BLaER1 treated with 17β-estradiol and CSF1 and Interleukin-3, amounts not matched to agents 10 nM and 100 nM (cell line): ENCODE data around the gene ARHGAP42.

Source experiments
- H3K27ac ChIP-seq, 11 experiments: shearing (Covaris generic); formaldehyde crosslinking; 2 replicates each; pipeline ENCODE4 v1.8.1; 2022
- H3K27me3 ChIP-seq, 11 experiments: shearing (Covaris generic); formaldehyde crosslinking; 2 replicates each; pipeline ENCODE4 v1.8.1; 2022
- H3K36me3 ChIP-seq, 11 experiments: shearing (Covaris generic); formaldehyde crosslinking; 2 replicates each; pipeline ENCODE4 v1.8.1; 2022
- H3K4me1 ChIP-seq, 10 experiments: shearing (Covaris generic); formaldehyde crosslinking; 2 replicates each; pipeline ENCODE4 v1.8.1; 2022
- H3K4me2 ChIP-seq, 11 experiments: shearing (Covaris generic); formaldehyde crosslinking; 2 replicates each; pipeline ENCODE4 v1.8.1; 2022
- H3K4me3 ChIP-seq, 10 experiments: shearing (Covaris generic); formaldehyde crosslinking; 2 replicates each; pipeline ENCODE4 v1.8.1; 2022
- H3K9ac ChIP-seq, 11 experiments: shearing (Covaris generic); formaldehyde crosslinking; 2 replicates each; pipeline ENCODE4 v1.8.1; 2022
- H3K9me3 ChIP-seq, 11 experiments: shearing (Covaris generic); formaldehyde crosslinking; replicated peaks in 1 of 11; 2 replicates each; pipeline ENCODE4 v1.8.1; 2022
- H4K20me1 ChIP-seq, 11 experiments: shearing (Covaris generic); formaldehyde crosslinking; 2 replicates each; pipeline ENCODE4 v1.8.1; 2022
- Cebpa-rat ChIP-seq, 11 experiments: shearing (Covaris generic); IDR thresholded peaks; 2 replicates each; pipeline ENCODE4 v1.8.1; 2022

Gene ARHGAP42

DNA sequence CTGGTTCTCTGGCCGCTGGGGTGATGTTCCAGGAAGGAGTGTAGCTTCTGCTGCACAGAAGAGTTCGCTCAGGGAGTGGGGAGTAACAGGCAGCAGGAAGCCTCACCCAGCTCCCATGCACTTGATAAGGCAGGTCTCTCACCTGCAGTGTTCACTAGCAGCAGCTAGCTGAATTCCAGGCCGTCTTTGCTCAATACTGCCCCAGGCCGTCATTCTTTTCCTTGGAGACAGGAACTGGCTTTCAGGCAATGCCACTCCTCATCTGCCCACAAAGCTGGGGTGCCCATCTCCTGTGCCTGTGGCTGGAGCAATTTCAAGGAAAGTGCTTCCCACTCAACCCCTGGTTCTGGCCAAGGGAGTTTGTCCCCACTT is 66.1 kb downstream of the ARHGAP42 start:
- Histone ChIP-seq H3K36me3 (peaks cover 8 to 27% (median 20%) of the 10 kb centered on the region in 11 experiments; a peak in 16 of 22 replicates), H3K4me3 (no peak overlapping the region), H3K4me2 (no peak overlapping the region), H4K20me1 (peaks cover 0 to 20% (median 4%) of the 10 kb centered on the region in 11 experiments; a peak in 5 of 22 replicates), H3K4me1 (no peaks in the 10 kb centered on the region), H3K9ac (no peak overlapping the region), H3K27me3 (no peaks in the 10 kb centered on the region), H3K9me3 (peaks cover 29 to 35% (median 33%) of the 10 kb centered on the region in 11 experiments), H3K27ac (no peak overlapping the region)
- TF ChIP-seq Cebpa-rat (IDR thresholded peaks at IDR 0.05) = no peak

DNA sequence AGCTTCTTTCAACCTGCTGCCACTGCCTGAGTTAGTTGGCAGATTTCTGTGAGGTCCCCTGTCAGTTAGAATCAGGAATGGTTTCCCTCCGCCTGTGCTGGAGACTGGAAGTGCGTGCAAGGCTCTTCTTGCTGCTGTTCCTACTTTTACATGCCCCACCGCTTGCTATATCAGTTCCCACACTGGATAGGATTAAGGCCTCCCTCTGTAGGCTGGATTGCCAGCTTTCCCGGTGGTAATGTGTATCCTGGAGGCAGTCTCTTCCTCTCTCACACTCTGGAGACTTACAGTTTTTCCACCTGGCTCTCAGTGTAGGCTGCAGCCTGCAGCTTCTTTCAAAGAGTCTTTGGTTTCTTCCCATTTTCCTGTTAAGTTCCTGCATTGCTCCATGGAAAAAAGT is 66.5 kb downstream of the ARHGAP42 start:
- Histone ChIP-seq H3K4me3 (no peak overlapping the region), H3K4me2 (no peak overlapping the region), H3K9ac (no peak overlapping the region), H4K20me1 (peaks cover 0 to 20% (median 4%) of the 10 kb centered on the region in 11 experiments; a peak in 5 of 22 replicates), H3K27me3 (no peaks in the 10 kb centered on the region), H3K36me3 (peaks cover 8 to 26% (median 20%) of the 10 kb centered on the region in 11 experiments; a peak in 16 of 22 replicates), H3K9me3 (peaks cover 27 to 31% (median 30%) of the 10 kb centered on the region in 11 experiments), H3K27ac (no peak overlapping the region), H3K4me1 (no peaks in the 10 kb centered on the region)
- no peak for TF ChIP-seq Cebpa-rat (IDR thresholded peaks at IDR 0.05)

DNA sequence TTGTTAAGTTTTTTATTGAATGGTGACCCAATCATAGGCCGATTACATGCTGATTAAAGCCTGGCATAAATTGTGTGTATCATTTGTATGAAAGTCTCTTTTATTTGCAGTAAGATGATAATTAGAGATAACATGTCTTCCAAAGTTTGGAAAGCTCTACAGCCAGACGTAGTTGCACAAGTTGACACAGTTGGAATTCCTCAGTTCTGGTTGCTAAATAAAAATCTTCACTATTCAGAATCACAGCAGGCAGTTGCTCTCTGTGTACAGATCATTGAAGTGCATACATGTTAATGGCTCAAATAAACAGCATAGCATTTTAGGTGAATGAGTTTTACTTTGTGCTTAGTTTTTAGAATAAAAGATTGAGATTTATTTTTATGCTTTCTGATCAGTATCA is 69.5 kb downstream of the ARHGAP42 start:
- H3K4me3 ChIP-seq = no peak overlapping the region
- no peak for TF ChIP-seq Cebpa-rat (IDR thresholded peaks at IDR 0.05)
- no peak overlapping the region for H3K27ac ChIP-seq
- H3K9ac ChIP-seq = no peak overlapping the region
- peaks cover 0 to 28% (median 4%) of the 10 kb centered on the region in 11 experiments; a peak in 5 of 22 replicates for H4K20me1 ChIP-seq
- peaks cover 0 to 1% (median 0%) of the 10 kb centered on the region in 11 experiments; a peak in 3 of 22 replicates for H3K9me3 ChIP-seq
- H3K36me3 ChIP-seq = peaks cover 0 to under 1% (median 0%) of the 10 kb centered on the region in 11 experiments; a peak in 2 of 22 replicates
- peaks cover 6 to 17% (median 11%) of the 10 kb centered on the region in 10 experiments; a peak in 17 of 20 replicates for H3K4me1 ChIP-seq
- no peaks in the 10 kb centered on the region for H3K27me3 ChIP-seq
- no peak overlapping the region for H3K4me2 ChIP-seq

DNA sequence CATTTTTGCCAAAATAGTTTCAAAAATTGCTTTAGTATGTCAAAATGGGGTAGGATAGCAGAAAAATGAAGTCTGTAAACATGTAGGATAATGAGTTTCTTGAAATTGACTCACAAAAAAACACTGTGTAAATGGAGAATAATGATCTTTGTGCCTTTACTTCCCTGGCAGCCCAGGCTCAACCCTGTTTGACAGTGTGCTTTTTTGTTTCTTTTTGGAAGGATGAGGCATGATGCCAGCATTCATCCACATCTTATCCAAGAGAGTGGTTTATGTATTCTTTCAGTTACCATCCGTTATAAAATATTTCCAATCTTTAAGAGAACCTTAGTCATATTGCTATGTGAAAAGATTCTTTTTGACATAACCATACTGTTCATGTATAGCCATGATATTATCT is 70.6 kb downstream of the ARHGAP42 start:
- peaks cover 6 to 17% (median 11%) of the 10 kb centered on the region in 10 experiments; a peak in 17 of 20 replicates for H3K4me1 ChIP-seq
- no peak for TF ChIP-seq Cebpa-rat (IDR thresholded peaks at IDR 0.05)
- H3K36me3 ChIP-seq = no peaks in the 10 kb centered on the region
- no peak overlapping the region for H3K27ac ChIP-seq
- no peak overlapping the region for H3K4me2 ChIP-seq
- H3K9me3 ChIP-seq = no peaks in the 10 kb centered on the region
- no peaks in the 10 kb centered on the region for H3K27me3 ChIP-seq
- peaks cover 0 to 21% (median 4%) of the 10 kb centered on the region in 11 experiments; a peak in 6 of 22 replicates for H4K20me1 ChIP-seq
- H3K4me3 ChIP-seq = no peak overlapping the region
- H3K9ac ChIP-seq = no peak overlapping the region

DNA sequence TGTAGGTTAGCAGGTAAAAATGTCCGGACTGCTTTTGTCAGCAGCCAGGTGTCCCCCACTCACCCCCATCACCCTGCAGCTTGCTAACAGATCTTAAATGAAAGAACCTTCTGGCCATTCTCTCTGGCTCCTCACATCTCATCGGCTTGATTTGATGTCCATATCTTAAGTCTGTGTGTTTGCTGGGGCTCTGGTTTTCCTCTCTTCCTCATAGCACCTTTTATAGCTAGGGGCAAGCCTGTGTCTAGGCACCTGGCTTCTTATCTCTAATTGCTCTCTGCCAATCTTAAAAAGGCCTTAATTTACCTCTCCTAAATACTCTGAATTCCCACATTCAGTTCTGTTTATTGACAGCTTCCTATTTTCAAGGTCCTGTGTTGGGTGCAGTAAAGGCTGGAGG is 72.0 kb downstream of the ARHGAP42 start:
- Histone ChIP-seq H3K36me3 (no peaks in the 10 kb centered on the region), H3K27ac (no peak overlapping the region)
- TF ChIP-seq Cebpa-rat (IDR thresholded peaks at IDR 0.05) = no peak

DNA sequence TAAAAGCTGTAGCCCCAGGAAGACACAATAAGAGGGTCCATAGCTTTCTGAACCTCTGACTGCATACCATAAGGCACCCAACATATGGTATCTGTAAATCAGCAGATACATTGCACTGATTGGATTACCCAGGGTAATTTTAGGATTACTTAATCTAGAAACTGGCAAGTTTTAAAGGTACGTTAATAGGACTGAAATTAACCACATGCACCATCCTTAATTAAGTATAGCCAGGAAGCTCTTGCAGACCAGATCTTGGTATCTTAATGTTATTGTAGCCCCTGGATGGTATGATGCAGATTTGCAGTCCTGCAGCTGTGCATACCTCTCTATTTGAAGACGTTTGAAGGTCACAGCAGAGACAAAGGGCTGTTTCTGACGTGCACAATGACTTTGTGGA is 72.8 kb downstream of the ARHGAP42 start:
- no peaks in the 10 kb centered on the region for H3K9me3 ChIP-seq
- H3K9ac ChIP-seq = no peak overlapping the region
- H3K4me1 ChIP-seq = peaks cover 6 to 17% (median 11%) of the 10 kb centered on the region in 10 experiments; a peak in 17 of 20 replicates
- H4K20me1 ChIP-seq = peaks cover 0 to 8% (median 0%) of the 10 kb centered on the region in 11 experiments; a peak in 2 of 22 replicates
- no peak for TF ChIP-seq Cebpa-rat (IDR thresholded peaks at IDR 0.05)
- peak overlapping the region in 3 of 11 experiments; percentile 17 to 56 (median 41); a peak in 4 of 22 replicates for H3K4me2 ChIP-seq
- H3K36me3 ChIP-seq = no peaks in the 10 kb centered on the region
- no peak overlapping the region for H3K27ac ChIP-seq
- H3K27me3 ChIP-seq = no peaks in the 10 kb centered on the region
- H3K4me3 ChIP-seq = no peak overlapping the region

More for the DNA sequence above, 72.0 kb downstream of the ARHGAP42 start:
- no peak overlapping the region for H3K4me2 ChIP-seq
- H4K20me1 ChIP-seq = peaks cover 0 to 8% (median 0%) of the 10 kb centered on the region in 11 experiments; a peak in 2 of 22 replicates
- no peak overlapping the region for H3K4me3 ChIP-seq
- H3K4me1 ChIP-seq = peaks cover 6 to 17% (median 11%) of the 10 kb centered on the region in 10 experiments; a peak in 17 of 20 replicates
- H3K27me3 ChIP-seq = no peaks in the 10 kb centered on the region
- no peak overlapping the region for H3K9ac ChIP-seq
- H3K9me3 ChIP-seq = no peaks in the 10 kb centered on the region

DNA sequence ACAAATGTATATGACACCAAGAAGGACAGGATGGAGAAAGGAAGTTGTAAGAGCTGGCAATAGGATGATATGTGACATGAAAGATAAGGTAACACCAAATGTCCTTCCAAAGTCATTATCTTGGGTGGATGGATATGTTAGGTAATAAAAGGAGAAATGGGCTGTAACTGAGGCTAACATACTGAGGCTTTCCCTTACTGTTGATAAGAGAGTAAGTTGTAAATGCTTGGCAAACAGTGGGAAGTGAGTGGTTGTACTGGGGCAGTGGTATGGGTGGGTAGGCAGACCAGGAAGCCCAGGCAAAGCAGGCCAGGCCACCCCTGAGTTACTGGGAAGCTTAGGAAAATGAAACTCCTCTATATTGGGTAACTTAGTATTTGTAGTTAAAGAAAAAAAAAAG is 73.7 kb downstream of the ARHGAP42 start:
- Histone ChIP-seq H3K4me3 (no peak overlapping the region), H3K36me3 (no peaks in the 10 kb centered on the region), H3K4me2 (peak overlapping the region; percentile 14 to 58 (median 29); a peak in 18 of 22 replicates), H3K9ac (no peak overlapping the region), H3K4me1 (peaks cover 6 to 17% (median 11%) of the 10 kb centered on the region in 10 experiments; a peak in 17 of 20 replicates), H3K27ac (no peak overlapping the region), H3K9me3 (no peaks in the 10 kb centered on the region), H4K20me1 (peaks cover 0 to 8% (median 0%) of the 10 kb centered on the region in 11 experiments; a peak in 2 of 22 replicates), H3K27me3 (no peaks in the 10 kb centered on the region)
- no peak for TF ChIP-seq Cebpa-rat (IDR thresholded peaks at IDR 0.05)

DNA sequence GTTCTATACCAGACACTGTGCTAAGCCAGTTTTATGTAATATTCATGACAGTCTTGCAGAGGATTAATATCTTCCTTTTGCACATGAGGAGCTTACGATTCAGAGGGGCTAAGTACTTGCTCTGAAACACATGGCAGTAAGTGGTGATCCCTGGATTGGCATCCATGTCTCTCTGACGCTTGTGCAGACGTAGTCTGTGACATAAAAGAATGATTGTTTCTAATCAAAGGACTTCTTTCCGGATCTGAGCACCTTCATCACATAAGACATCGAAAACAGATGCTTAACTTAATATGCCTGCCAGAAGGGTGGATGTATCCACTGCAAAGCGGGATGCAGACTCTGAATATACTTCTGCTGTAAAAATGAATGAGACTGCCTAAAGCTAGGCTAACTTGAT is 74.8 kb downstream of the ARHGAP42 start:
- Histone ChIP-seq H3K9ac (no peak overlapping the region), H3K4me3 (no peak overlapping the region), H3K27ac (no peak overlapping the region), H3K4me2 (no peak overlapping the region), H3K9me3 (no peaks in the 10 kb centered on the region), H3K4me1 (peaks cover 6 to 17% (median 11%) of the 10 kb centered on the region in 10 experiments; a peak in 17 of 20 replicates), H4K20me1 (peaks cover 0 to 8% (median 0%) of the 10 kb centered on the region in 11 experiments; a peak in 1 of 22 replicates), H3K36me3 (no peaks in the 10 kb centered on the region), H3K27me3 (no peaks in the 10 kb centered on the region)
- no peak for TF ChIP-seq Cebpa-rat (IDR thresholded peaks at IDR 0.05)

DNA sequence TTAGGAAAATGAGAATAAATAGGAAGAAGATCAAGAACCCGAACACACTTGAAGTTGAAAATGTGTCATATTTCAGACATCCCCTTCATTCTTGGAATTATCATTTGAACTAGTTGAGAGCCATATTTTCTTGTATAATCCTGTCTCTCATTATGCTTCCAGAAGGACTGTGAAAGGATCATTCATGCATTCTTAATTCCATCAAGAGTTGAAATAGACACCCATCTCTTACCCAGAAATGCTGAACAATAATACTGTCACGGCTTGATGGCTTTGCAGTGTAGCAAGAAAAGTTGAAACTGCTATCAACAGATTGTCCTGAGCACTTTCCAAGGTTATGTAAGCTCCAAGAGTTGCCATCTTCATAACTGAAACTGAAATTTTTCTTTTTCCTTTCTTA is 79.7 kb downstream of the ARHGAP42 start:
- Histone ChIP-seq H3K4me2 (no peak overlapping the region), H3K9ac (no peak overlapping the region)

More for the DNA sequence above, 79.7 kb downstream of the ARHGAP42 start:
- H3K4me1 ChIP-seq = 0 out of 20 replicates have a peak, but pooled peaks cover 0 to 4% (median 0%) of the 10 kb centered on the region in 10 experiments
- H3K27ac ChIP-seq = no peak overlapping the region
- peaks cover 0 to 8% (median 0%) of the 10 kb centered on the region in 11 experiments; a peak in 2 of 22 replicates for H4K20me1 ChIP-seq
- no peaks in the 10 kb centered on the region for H3K27me3 ChIP-seq
- H3K9me3 ChIP-seq = no peaks in the 10 kb centered on the region
- H3K36me3 ChIP-seq = peaks cover 0 to 14% (median 8%) of the 10 kb centered on the region in 11 experiments; a peak in 10 of 22 replicates
- TF ChIP-seq Cebpa-rat (IDR thresholded peaks at IDR 0.05) = no peak
- no peak overlapping the region for H3K4me3 ChIP-seq
